ENCODE measurements around the gene LCE7A. TPM values are rescaled to one million over a fixed set of nuclear protein-coding genes. Genes with fewer than 3 reads are reported as not detected.

LCE7A gene
- polyA plus RNA-seq, 2 of the 4 experiments (the other 2 are of a cell fraction), result not detected

GRCh38 chr1:152886758-152887409 is 27.1 kb downstream of the LCE7A start:
- no peaks in the 10 kb centered on the region for H3K9me3 ChIP-seq
- DNase-seq (ENCODE audit: low read depth in 1 of 2, low spot score in 1 of 2), result no peak
- H3K4me2 ChIP-seq, result no peak overlapping the region
- 2% methylated on average over 6 of the region's 8 CpGs for WGBS (ENCODE audit: missing lambda C conversion rate)
- no peaks in the 10 kb centered on the region for H3K4me1 ChIP-seq
- no peak for FAIRE-seq
- ChIA-PET CTCF (interaction anchor here (0.8 kb wide), 2 partner anchors 15 to 16 kb away, joined by 3 read pairs; no protein-coding TSS in a partner anchor), POLR2A (no interaction called here)
- TF ChIP-seq POLR2AphosphoS2 (conservative IDR thresholded peaks at IDR 0.05; ENCODE audit: low read length) (no peak), ZFP36 (IDR thresholded peaks at IDR 0.05; ENCODE audit: borderline replicate concordance, partially characterized antibody) (no peak), EHF (CRISPR knock-in tag; IDR thresholded peaks at IDR 0.05) (no peak), ESRRA (IDR thresholded peaks at IDR 0.05; ENCODE audit: borderline replicate concordance, low read length) (no peak), EP300 (IDR thresholded peaks at IDR 0.05) (no peak), NPAS2 (CRISPR knock-in tag; IDR thresholded peaks at IDR 0.05; ENCODE audit: borderline replicate concordance) (no peak), ZNF302 (CRISPR knock-in tag; IDR thresholded peaks at IDR 0.05) (no peak), HOXA7 (CRISPR knock-in tag; IDR thresholded peaks at IDR 0.05) (no peak), HES2 (IDR thresholded peaks at IDR 0.05) (no peak), RAD21 (conservative IDR thresholded peaks at IDR 0.05 in 1 of 2, IDR thresholded peaks at IDR 0.05 in 1 of 2) (no peak)
- H3K4me3 ChIP-seq, result no peak overlapping the region
- no peak for ATAC-seq
- H3K27ac ChIP-seq, result no peak overlapping the region

DNA sequence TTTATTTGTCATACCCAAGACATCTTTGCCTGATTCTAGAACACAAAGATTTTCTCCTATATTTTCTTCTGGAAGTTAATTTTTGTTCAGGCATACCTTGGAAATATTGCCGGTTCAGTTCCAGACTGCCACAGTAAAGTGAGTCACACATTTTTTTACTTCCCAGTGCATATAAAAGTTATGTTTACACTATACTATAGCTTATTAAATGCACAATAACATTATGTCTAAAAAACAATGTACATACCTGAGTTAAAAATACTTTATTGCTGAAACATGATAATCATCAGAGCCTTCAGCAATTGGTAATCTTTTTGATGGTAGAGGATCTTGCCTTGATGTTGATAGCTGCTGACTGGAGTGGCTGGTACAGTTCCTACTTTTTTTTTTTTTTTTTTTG is 28.3 kb downstream of the LCE7A start:
- Histone ChIP-seq H3K27ac (no peak overlapping the region), H3K4me2 (no peak overlapping the region), H3K4me1 (no peaks in the 10 kb centered on the region), H3K9me3 (no peaks in the 10 kb centered on the region), H3K4me3 (no peak overlapping the region)
- FAIRE-seq, result no peak
- no peak for ATAC-seq
- POLR2A ChIA-PET, result no interaction called here
- WGBS (ENCODE audit: missing lambda C conversion rate), result 55% methylated on average over 1 of the region's 1 CpG
- CTCF ChIA-PET, result interaction anchor here (0.7 kb wide), 1 partner anchor 333 kb away, joined by 5 read pairs; no protein-coding TSS in a partner anchor
- DNase-seq (ENCODE audit: low read depth in 1 of 2, low spot score in 1 of 2), result no peak
- TF ChIP-seq BHLHE40 (IDR thresholded peaks at IDR 0.05; ENCODE audit: low read depth, low read length) (no peak), PHF8 (IDR thresholded peaks at IDR 0.05; ENCODE audit: borderline replicate concordance, low read depth) (no peak), POLR2A (IDR thresholded peaks at IDR 0.05; ENCODE audit: low read length) (no peak), REST (IDR thresholded peaks at IDR 0.05) (no peak), EP300 (IDR thresholded peaks at IDR 0.05) (no peak), HOXB13 (CRISPR knock-in tag; IDR thresholded peaks at IDR 0.05; ENCODE audit: low read depth) (no peak), FOSL2 (IDR thresholded peaks at IDR 0.05) (no peak), FOSL2 (CRISPR knock-in tag; IDR thresholded peaks at IDR 0.05) (no peak), TFCP2L1 (CRISPR knock-in tag; IDR thresholded peaks at IDR 0.05) (no peak), RFX5 (IDR thresholded peaks at IDR 0.05) (no peak), ZFP36 (IDR thresholded peaks at IDR 0.05; ENCODE audit: borderline replicate concordance, partially characterized antibody) (no peak), JUN (IDR thresholded peaks at IDR 0.05) (no peak), MAFK (IDR thresholded peaks at IDR 0.05; ENCODE audit: partially characterized antibody) (no peak), ZC3H11A (IDR thresholded peaks at IDR 0.05) (no peak), E2F6 (IDR thresholded peaks at IDR 0.05; ENCODE audit: borderline replicate concordance, low read depth) (no peak), TP53 (CRISPR knock-in tag; IDR thresholded peaks at IDR 0.05) (no peak)
- TF ChIP-seq, protein P1, sequence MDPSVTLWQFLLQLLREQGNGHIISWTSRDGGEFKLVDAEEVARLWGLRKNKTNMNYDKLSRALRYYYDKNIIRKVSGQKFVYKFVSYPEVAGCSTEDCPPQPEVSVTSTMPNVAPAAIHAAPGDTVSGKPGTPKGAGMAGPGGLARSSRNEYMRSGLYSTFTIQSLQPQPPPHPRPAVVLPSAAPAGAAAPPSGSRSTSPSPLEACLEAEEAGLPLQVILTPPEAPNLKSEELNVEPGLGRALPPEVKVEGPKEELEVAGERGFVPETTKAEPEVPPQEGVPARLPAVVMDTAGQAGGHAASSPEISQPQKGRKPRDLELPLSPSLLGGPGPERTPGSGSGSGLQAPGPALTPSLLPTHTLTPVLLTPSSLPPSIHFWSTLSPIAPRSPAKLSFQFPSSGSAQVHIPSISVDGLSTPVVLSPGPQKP (IDR thresholded peaks at IDR 0.05; ENCODE audit: low read depth, low read length), result no peak
- TF ChIP-seq, protein P2, sequence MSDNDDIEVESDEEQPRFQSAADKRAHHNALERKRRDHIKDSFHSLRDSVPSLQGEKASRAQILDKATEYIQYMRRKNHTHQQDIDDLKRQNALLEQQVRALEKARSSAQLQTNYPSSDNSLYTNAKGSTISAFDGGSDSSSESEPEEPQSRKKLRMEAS (IDR thresholded peaks at IDR 0.05), result no peak
- TF ChIP-seq, protein P3, sequence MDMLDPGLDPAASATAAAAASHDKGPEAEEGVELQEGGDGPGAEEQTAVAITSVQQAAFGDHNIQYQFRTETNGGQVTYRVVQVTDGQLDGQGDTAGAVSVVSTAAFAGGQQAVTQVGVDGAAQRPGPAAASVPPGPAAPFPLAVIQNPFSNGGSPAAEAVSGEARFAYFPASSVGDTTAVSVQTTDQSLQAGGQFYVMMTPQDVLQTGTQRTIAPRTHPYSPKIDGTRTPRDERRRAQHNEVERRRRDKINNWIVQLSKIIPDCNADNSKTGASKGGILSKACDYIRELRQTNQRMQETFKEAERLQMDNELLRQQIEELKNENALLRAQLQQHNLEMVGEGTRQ (IDR thresholded peaks at IDR 0.05), result no peak

All from A549 (cell line).